ENCODE results near the gene UQCRFS1.
"Not testable (repeated sequence)": the region's sequence is repeated elsewhere in the genome, so short reads cannot be mapped to it uniquely, and the experiment has no call there.

The UQCRFS1 gene

DNA sequence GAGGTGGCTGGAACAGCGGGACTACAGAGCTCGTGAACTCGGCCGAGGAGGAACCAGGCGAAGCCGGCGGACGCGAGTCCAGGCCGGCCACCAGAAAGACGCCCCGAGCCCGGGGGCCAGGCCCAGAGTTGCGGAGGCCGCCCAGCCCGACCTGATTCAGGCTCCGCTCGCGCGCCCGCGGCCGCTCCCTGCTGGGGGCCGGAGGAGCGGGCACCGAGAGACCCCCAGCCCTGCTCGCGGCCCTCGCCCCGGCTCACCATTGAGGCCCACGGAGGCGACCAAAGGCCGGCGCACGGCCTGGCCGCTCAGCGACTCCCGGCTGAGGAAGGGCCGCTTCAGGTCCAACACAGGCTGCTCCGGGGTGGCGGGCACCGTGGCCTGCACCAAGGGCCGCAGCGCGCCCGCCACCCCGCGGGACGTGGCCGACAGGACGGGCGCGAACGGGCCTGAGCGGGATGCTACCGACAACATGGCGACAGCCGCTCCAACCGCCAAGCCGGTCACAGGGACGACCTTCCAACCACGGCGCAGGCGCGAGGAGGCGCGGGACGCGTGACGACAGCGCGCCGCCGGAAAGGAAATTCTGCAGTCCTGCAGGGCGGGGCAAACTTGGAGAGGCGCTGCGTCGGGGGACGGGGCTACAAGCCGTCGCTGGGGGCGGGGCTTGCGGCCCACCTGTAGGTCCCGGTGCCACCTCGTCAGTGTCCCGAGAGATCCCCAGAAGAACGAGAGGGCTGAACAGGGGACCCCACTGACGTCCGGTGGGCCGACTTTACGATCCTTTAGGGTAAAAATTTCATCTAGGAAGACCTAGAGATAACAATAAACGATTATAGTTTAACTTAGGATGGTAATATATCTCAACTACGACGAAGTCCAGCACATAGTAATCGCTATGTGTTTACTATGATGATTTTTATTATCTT lies at the start of gene UQCRFS1:
TSS of gene UQCRFS1 (minus strand) at position 504 of the 926 bp plus-strand sequence. CDS start at position 471, 33 bp downstream.
- peak; percentile 93 for DNase-seq (ENCODE audit: low spot score)

- no peak for DNase-seq (ENCODE audit: low spot score)
Observed at GRCh38 chr19:29262085-29262484, 49.1 kb upstream of the UQCRFS1 start.

DNA sequence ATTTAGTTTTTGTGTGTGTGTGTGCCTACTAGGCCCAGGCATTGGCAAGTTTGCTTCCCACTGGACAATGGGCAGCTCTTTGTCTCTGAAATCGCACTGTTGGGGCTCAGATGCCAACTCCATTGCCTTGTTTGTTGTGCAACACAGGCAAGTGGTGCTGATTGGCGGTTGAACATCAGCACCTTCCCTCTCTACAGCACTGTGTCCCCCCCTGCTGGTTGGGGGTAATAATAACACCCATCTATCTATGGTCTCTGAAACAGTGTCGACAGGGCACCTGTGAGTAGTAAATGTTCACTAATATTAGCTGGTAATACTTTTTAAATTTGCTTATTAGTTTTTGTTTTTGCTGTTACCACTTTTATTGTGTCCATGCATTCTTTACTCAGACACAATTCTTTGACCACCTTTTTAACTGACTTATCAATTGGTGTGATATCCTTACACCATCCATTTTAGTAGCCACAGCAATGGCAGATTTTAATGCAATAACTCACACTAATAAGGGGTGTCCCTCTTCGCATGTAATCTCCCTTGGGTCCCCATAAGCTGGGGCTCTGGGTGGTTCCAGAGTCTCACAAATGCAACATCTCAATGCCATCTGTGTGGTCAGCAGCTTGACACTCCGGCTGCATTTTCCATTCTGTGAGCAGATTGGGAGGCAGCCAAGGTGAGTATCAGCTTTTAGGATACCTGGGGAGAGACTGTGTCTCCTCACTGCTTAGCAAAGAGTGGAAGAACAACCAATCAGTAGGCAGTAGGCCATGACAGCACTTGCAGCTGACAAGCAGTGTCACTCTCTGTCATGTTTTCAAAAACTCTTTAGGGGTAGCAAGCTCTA lies 47.7 kb upstream of the UQCRFS1 start:
- peak; percentile 28 for DNase-seq (ENCODE audit: low spot score)

DNA sequence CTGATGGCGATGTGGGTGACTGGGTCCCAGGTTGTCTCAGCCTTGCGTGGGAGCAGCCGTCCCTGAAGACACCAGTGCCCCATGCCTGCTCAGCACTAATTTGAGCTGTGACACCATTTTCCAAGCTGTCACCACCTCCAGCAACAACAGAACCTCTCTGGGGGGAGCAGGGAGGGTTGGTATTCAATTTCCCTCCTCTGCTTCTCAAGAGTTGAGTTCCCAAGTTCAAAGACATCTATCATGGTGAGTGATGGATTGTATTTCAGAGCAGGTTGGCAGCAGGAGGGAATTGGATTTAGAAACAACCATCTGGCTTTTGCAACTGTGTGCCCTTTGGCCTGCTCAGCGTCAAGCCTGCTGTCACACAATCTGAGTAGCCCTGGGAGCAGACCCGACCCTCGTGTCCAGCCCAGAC lies 46.9 kb upstream of the UQCRFS1 start:
- DNase-seq (ENCODE audit: low spot score): no peak

DNA sequence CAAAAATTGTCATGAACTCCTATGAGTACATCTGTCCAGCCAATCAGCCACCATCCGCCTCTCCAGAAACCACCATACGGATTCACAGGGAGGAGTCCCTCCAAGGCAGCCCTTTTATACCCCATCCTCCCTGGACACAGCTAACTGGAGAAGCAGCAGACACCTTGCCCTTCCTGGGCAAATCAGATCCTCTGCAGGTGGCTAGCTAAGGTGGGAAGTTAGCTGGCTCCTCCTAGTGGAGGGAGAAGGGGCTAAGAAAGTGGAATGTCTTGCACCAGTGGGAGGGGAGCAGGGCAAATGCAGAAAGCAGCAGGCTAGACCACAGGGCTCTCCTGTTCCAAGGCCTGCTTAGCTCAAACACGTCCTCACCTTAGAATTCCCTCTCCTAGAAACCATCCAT lies 46.2 kb upstream of the UQCRFS1 start:
- DNase-seq (ENCODE audit: low spot score): no peak

DNA sequence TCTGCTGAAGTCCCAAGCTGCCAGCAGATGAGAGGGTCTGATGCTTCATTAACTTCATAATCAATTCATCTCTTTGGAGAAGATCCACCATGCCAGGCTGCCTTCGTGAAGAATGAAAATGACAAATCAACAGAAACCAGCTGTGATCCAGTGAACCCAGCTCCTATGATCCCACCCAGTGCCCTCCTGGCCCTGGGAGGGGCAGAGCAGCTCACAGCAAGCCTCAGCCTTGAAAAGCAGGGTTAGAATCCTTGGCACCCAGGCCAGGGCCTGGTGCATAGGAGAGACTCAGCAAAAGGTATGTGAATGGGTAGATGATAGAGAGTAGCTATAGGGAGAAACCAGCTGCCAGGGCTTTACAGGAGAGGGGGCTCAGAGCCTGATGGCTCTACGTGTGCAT lies 43.6 kb upstream of the UQCRFS1 start:
- DNase-seq (ENCODE audit: low spot score): no peak

DNA sequence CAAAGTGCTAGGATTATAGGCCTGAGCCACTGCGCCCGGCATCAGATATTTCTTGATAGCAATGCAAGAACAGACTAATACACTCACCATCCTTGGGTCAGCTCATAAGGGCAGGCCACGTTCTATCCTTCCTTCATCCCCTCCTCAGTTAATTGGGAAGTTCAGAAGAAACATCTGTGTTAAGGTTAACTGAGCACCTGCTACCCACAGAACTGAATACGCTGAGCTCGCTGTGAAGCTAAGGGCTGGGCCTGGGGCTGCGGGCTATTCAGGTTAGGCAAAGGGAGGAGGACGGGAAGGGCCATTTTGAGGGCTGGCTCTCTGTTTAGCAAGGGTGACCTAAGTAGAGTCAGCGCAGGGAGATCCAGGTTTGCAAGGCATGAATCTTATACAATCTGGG lies 43.0 kb upstream of the UQCRFS1 start:
- no peak for DNase-seq (ENCODE audit: low spot score)

- DNase-seq (ENCODE audit: low spot score): no peak
Observed at GRCh38 chr19:29255006-29255405, 42.1 kb upstream of the UQCRFS1 start.

GRCh38 chr19:29249798-29250197 lies 36.8 kb upstream of the UQCRFS1 start:
- not testable (repeated sequence) for DNase-seq (ENCODE audit: low spot score)

- no peak for DNase-seq (ENCODE audit: low spot score)
Observed at GRCh38 chr19:29248332-29248844, 35.4 kb upstream of the UQCRFS1 start.

DNA sequence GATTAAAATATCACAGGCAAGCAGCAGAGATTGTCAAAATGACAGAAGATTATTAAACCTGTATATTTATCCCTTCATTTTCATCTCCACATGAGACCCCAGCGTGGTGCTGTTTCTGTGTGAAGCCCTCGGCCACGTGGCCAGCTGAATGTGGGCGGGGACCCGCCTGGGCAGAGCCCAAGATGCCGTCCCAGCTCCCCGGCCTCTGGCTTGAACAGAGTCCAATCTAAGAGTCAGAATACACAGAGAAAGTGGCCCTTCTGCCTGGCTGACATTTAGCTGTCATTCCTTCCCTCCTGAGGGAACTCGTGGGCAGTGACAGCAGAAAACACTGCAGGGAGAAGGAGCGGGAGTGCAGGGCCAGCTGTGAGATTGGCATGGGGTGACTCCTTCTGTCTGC lies 34.9 kb upstream of the UQCRFS1 start:
- DNase-seq (ENCODE audit: low spot score): no peak

DNA sequence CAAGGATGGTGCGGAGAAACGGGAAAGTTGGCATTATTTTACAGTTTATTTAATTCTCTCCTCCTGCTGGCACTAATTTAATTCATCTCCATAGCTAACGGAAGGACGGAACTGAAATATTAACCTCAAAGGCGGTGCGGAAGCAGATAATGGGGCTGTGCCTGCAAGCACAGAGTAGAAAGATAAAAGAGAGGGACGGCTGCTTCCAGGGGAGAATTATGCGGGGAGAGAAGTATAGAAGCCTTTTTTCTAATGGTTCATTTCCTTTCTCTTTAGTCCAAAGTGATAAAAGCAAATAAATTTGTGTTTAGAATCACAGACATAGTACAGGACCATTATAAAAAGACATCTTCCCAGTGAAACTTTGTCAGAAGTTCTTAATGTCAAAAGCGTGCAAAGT lies 34.5 kb upstream of the UQCRFS1 start:
- DNase-seq (ENCODE audit: low spot score): no peak

DNA sequence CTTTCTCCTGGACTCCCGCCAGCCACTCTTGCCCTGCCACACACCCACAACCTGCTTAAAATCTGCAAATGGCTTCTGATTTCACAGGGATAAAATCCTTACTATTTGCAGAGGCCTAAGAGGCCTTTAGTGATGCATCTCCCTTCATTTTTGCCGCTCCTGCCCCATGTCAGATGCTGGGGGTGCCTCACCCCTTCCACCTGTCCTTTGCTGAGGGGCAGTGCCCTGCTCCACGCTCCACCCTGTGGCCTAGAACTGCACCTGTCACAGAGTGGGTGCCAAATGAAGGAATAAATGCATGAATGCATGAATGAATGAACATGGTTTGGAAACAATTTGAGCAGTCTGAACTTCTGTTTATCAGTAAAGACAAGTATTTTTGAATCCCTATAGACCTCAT lies 34.1 kb upstream of the UQCRFS1 start:
- DNase-seq (ENCODE audit: low spot score): no peak

DNA sequence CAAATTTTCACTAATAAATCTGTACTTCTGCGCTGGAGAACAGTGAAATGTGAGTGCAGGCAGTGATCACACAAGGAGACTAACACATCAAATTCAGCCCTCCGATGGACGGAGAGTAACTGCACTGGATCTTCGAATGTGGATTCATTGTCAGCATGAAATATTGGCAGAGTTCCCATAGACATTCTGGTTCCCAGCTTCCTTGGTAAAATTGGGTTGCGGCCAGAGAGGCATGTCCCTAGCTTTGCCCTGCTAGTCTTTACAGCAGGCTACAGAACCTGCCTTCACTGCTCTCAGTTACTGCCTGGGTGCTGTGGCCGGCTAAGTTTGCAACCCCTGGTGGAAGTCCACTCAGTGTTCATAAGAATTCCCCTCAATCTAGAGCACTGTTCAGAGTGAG lies 32.3 kb upstream of the UQCRFS1 start:
- DNase-seq (ENCODE audit: low spot score): no peak

DNA sequence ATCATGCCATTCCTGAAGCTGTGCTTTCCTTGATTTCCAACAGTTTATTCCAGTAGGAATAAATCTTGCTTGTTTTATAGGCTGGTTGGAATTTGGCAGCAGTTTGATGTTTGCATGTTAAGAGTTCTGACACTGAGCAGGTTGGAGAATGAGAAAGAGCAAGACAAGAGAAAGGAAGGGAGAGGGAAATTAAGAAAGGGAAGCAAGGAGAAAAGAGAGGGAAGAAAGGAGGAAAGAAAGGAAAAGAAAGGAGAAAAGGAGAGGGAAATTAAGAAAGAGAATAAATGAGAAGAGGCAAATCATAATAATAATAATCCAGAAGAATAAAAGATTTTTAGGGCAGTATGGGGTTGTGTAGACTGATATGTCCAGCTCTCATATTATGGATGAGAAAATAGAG lies 28.4 kb upstream of the UQCRFS1 start:
- DNase-seq (ENCODE audit: low spot score): no peak

DNA sequence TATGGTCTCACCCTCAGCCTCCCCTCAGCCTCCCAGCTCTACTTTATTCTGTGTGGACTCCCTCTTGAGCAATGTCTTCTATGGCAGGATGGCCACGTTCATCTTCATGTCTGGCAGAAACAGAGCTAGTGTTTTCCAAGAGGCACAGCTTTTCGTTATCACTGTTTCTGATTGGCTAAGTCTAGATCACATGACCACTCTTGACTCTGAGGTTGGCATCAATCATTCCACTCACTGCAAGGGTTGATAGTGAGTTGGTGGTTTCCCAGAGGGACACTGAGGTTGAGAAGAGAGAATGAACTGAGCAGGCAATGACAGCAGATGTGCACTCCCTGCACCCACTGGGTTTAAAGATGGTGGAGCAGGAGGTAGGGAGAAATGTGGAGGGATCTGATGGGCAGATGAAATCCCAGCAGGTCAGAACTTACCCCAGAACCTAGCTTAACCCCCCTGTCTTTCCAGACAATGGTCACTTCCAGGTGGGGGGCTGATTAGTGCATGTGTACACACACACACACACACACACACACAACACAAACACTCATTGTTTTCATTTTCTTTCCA lies 26.3 kb upstream of the UQCRFS1 start:
- no peak for DNase-seq (ENCODE audit: low spot score)

DNA sequence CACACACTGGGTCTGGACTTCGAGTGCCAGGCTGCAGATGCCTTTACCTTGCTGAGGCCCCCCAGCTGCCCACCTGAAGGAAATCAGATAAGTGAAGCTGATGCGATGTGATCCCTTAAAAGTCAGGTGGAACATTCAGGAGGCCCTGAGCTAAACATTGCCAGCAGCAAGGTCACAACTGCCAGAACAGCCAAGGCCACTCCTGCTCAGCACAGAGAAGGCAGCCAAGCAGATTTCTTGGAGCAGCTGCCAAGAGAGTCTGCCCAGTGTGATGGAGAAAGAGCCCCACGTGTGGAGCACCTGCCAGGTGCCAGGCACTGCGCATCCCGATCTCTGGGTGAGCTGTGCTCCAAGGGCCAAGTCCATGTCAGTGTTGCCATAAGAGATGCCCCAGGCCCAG lies 20.6 kb upstream of the UQCRFS1 start:
- DNase-seq (ENCODE audit: low spot score): no peak

GRCh38 chr19:29232315-29232852 lies 19.4 kb upstream of the UQCRFS1 start:
- DNase-seq (ENCODE audit: low spot score): no peak

- DNase-seq (ENCODE audit: low spot score): not testable (repeated sequence)
Observed at GRCh38 chr19:29231306-29231705, 18.4 kb upstream of the UQCRFS1 start.

GRCh38 chr19:29217616-29218015 lies 4.7 kb upstream of the UQCRFS1 start:
- no peak for DNase-seq (ENCODE audit: low spot score)

DNA sequence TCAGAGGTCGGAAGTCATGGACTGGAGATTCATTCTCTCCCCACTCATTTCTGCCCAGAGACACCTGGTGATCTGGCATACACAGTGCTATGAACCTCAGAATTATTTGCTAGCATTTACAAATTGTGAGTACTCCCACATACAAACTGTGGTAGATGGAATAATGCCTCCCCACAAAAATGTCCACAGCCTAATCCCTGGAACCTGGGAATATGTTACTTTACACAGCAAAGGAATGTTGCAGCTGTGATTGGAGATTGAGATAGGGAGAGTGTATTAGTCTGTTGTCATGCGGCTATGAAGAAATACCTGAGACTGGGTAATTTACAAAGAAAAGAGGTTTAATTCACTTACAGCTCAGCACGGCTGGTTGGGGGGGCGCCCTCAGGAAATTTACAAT lies 3.1 kb upstream of the UQCRFS1 start:
- no peak for DNase-seq (ENCODE audit: low spot score)

DNA sequence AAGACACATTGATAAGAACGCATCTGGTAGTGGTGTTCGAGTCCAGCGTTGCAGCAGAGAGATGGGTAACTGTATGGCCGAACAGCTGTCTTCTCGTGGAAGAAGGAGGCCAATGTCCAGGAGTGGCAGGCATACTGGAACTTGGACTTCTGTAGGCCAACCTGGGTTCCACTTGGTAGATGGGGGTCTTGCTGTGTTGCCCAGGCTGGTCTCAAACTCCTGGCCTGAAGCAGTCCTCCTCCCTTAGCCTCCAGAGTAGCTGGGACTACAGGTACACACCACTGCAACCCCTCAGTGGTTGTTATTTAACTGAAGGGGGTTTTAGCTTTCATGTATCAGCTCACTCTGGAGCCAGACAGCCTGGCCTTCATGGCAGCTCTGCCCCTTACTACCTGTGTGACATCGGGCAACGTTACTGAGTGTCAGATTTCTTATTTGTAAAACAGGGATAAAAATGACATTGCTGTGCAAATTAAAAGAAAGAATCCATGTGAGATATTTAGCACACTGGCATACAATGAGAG lies 2.4 kb upstream of the UQCRFS1 start:
- DNase-seq (ENCODE audit: low spot score): no peak
